Neural cell (in vitro differentiated cells): ENCODE measurements around the gene ACHE.

Experiments used
- CTCF ChIP-seq: fragments of 450-650 bp; IDR thresholded peaks from 2 replicates; pipeline ENCODE4 v1.5.1; 2014; ENCODE audit warnings: antibody characterized with exemption, mild to moderate bottlenecking, moderate library complexity; ENCODE audit not compliant: poor library complexity, severe bottlenecking
- EP300 ChIP-seq: fragments of 450-650 bp; conservative IDR thresholded peaks from 2 replicates; pipeline ENCODE4 v1.6.1; 2014; ENCODE audit warnings: antibody characterized with exemption, mild to moderate bottlenecking, moderate library complexity; ENCODE audit not compliant: poor library complexity, severe bottlenecking
- EZH2 ChIP-seq: fragments of 200-600, 300-800 bp; shearing (Covaris generic), sonication (generic); IDR thresholded peaks from 2 replicates; pipeline ENCODE4 v1.6.1; 2014; ENCODE audit warnings: antibody characterized with exemption, low read length, borderline replicate concordance, mild to moderate bottlenecking; ENCODE audit not compliant: insufficient read depth, poor library complexity, severe bottlenecking
- TAF1 ChIP-seq: IDR thresholded peaks from 2 replicates; pipeline ENCODE4 v1.6.1; 2012; ENCODE audit warnings: low read depth

DNA sequence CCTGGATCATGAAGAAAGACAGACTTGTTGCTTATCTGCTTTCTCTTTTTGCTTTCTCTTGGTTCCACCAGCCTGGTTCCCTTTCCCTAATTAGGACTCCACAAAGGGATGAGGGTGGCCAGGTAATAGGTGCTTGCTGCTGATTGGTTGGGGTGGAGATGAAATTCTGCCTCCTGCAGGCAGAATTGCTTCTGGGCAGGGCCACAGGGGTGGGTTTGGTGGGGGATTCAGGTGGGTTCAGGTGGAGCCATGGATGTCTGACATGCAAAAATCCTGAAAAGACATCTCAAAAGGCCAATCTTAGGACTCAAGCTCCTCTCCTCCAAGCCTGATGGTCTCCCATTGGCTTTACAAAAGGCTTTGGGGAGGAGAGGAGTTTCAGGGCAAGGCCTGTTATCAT, 25.4 kb upstream of the ACHE start:
- TF ChIP-seq CTCF, result no peak
- TF ChIP-seq TAF1, result no peak
- TF ChIP-seq EZH2, result no peak
- TF ChIP-seq EP300, result no peak
